Panc1 (cell line): Measurements from ENCODE around the gene TCF21. TPM values are rescaled to one million over a fixed set of nuclear protein-coding genes. Genes with fewer than 3 reads are reported as not detected.

ENCODE experiments used
- ATAC-seq: fragments of 200-7000 bp; cut with Tn5 transposase; 2 replicates; pipeline ENCODE4 v1.9.1; 2020; ENCODE audit warnings: mild to moderate bottlenecking, moderate library complexity
- BruUV-seq: library from RNA; stranded (reverse); fragments of 400-500 nt; replicated peaks from 2 replicates; lab custom pipeline; 2021; lab: Mats Ljungman, UMichigan
- CTCF ChIA-PET: fragments of 300-600 bp; sonication (Branson Sonifier 250); formaldehyde crosslinking; loops from one replicate; lab custom pipeline; 2022; ENCODE audit warnings: antibody characterized with exemption; lab: Charles Lee
- POLR2A ChIA-PET: fragments of 300-600 bp; sonication (Branson Sonifier 250); formaldehyde crosslinking; loops from one replicate; lab custom pipeline; 2022; ENCODE audit warnings: antibody characterized with exemption; lab: Charles Lee
- DNase-seq: peaks from one replicate; pipeline ENCODE4 v3.0.0-alpha.2; 2010; ENCODE audit warnings: low read depth, low spot score
- H3K27ac ChIP-seq: 2 replicates; pipeline ENCODE4 v1.5.1; 2011; ENCODE audit warnings: mild to moderate bottlenecking, low read length, inconsistent platforms
- H3K27me3 ChIP-seq: fragments of 200-500 bp; sonication (Bioruptor generic); 2 replicates; pipeline ENCODE4 v1.6.0; 2014; ENCODE audit warnings: low read length, inconsistent platforms; ENCODE audit not compliant: control insufficient read depth, insufficient read depth
- H3K36me3 ChIP-seq: fragments of 200-500 bp; sonication (Bioruptor generic); 2 replicates; pipeline ENCODE4 v1.5.1; 2014; ENCODE audit warnings: inconsistent platforms, mild to moderate bottlenecking, low read length, moderate library complexity; ENCODE audit not compliant: control insufficient read depth, insufficient read depth
- H3K4me1 ChIP-seq: 2 replicates; pipeline ENCODE4 v1.5.1; 2011; ENCODE audit warnings: inconsistent platforms, mild to moderate bottlenecking, low read length, moderate library complexity; ENCODE audit not compliant: control insufficient read depth, insufficient read depth
- H3K4me3 ChIP-seq, 2 experiments: 2 replicates each; pipeline ENCODE4 v1.5.1; 2011 to 2012; ENCODE audit warnings: low read depth in 2 of 2, low read length in 2 of 2, mild to moderate bottlenecking in 2 of 2, inconsistent platforms in 1 of 2, moderate library complexity in 1 of 2
- H3K9me3 ChIP-seq: fragments of 200-500 bp; sonication (Bioruptor generic); 2 replicates; pipeline ENCODE4 v1.5.1; 2014; ENCODE audit warnings: low read depth, mild to moderate bottlenecking, inconsistent platforms, low read length, moderate library complexity; ENCODE audit not compliant: control insufficient read depth, insufficient read depth
- CTCF ChIP-seq: fragments of 450-650 bp; IDR thresholded peaks from 2 replicates; pipeline ENCODE4 v1.5.1; 2017; ENCODE audit warnings: mild to moderate bottlenecking
- POLR2AphosphoS5 ChIP-seq: IDR thresholded peaks from 2 replicates; pipeline ENCODE4 v1.6.1; 2012; ENCODE audit warnings: mild to moderate bottlenecking, low read depth, low read length, moderate library complexity
- SIN3A ChIP-seq: IDR thresholded peaks from 2 replicates; pipeline ENCODE4 v1.6.1; 2012; ENCODE audit warnings: low read depth, mild to moderate bottlenecking, low read length, moderate library complexity, borderline replicate concordance; ENCODE audit not compliant: insufficient read depth
- TCF7L2 ChIP-seq: IDR thresholded peaks from 2 replicates; pipeline ENCODE4 v1.6.1; 2011; ENCODE audit warnings: mild to moderate bottlenecking, low read depth, low read length, inconsistent platforms
- in situ Hi-C: cut with HindIII; loops from 2 replicates; pipeline ENCODE4 v1.10.0; 2016; ENCODE audit warnings: low sequenced_read_pairs, low pct_unique_long_range_greater_than_20kb
- intact Hi-C: fragments of 100-400 bp; cut with micrococcal nuclease; formaldehyde crosslinking; loops from one replicate; pipeline ENCODE4 v1.10.0; 2022; ENCODE audit not compliant: unreplicated experiment
- total RNA-seq: library from RNA; stranded (reverse); gene quantifications from one replicate; pipeline ENCODE4 v1.2.1, GENCODE V29; 2021; ENCODE audit not compliant: unreplicated experiment
- TF ChIP-seq, protein P1 (sequence below), 2 experiments: IDR thresholded peaks; 2 replicates each; pipeline ENCODE4 v1.6.1; 2011 to 2012; ENCODE audit warnings: low read depth in 2 of 2, control low read depth in 1 of 2, low read length in 1 of 2, mild to moderate bottlenecking in 1 of 2, moderate library complexity in 1 of 2; ENCODE audit not compliant: insufficient read depth in 1 of 2

Gene TCF21
- total RNA-seq, 1 experiment from 2014 or later: not detected

DNA sequence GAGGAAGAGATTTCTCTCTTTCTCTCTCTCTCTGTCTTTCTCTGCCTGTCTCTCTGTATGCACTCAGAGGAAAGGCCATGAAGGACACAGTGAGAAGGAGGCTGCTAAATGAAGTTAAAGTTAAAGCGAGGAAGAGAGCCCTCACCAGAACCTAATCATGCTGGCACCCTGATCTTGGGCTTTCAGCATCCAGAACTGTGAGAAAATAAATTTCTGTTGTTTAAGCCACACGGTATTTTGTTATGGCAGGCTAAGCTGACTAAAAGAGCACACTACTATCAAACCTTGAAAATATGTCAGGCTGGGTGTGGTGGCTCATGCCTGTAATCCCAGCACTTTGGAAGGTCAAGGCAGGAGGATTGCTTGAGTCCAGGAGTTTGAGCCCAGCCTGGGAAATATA lies 8.0 kb upstream of the TCF21 start:
- no peak for DNase-seq
- peaks cover 10% of the 10 kb centered on the region for H3K27me3 ChIP-seq
- H3K27ac ChIP-seq: no peak overlapping the region
- no TSS peak for BruUV-seq
- H3K9me3 ChIP-seq: no peaks in the 10 kb centered on the region
- H3K4me3 ChIP-seq: no peak overlapping the region
- H3K4me1 ChIP-seq: no peaks in the 10 kb centered on the region
- in situ Hi-C loops (no loop called here), intact Hi-C loops (no loop called here)
- H3K36me3 ChIP-seq: no peaks in the 10 kb centered on the region
- ATAC-seq: no peak
- TF ChIP-seq CTCF (no peak), TCF7L2 (no peak), POLR2AphosphoS5 (no peak), SIN3A (no peak)
- TF ChIP-seq, protein P1, sequence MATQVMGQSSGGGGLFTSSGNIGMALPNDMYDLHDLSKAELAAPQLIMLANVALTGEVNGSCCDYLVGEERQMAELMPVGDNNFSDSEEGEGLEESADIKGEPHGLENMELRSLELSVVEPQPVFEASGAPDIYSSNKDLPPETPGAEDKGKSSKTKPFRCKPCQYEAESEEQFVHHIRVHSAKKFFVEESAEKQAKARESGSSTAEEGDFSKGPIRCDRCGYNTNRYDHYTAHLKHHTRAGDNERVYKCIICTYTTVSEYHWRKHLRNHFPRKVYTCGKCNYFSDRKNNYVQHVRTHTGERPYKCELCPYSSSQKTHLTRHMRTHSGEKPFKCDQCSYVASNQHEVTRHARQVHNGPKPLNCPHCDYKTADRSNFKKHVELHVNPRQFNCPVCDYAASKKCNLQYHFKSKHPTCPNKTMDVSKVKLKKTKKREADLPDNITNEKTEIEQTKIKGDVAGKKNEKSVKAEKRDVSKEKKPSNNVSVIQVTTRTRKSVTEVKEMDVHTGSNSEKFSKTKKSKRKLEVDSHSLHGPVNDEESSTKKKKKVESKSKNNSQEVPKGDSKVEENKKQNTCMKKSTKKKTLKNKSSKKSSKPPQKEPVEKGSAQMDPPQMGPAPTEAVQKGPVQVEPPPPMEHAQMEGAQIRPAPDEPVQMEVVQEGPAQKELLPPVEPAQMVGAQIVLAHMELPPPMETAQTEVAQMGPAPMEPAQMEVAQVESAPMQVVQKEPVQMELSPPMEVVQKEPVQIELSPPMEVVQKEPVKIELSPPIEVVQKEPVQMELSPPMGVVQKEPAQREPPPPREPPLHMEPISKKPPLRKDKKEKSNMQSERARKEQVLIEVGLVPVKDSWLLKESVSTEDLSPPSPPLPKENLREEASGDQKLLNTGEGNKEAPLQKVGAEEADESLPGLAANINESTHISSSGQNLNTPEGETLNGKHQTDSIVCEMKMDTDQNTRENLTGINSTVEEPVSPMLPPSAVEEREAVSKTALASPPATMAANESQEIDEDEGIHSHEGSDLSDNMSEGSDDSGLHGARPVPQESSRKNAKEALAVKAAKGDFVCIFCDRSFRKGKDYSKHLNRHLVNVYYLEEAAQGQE (IDR thresholded peaks at IDR 0.05; ENCODE audit: insufficient read depth in 1 of 2, low read depth in 2 of 2, low read length in 1 of 2): no peak
- CTCF ChIA-PET: no interaction called here
- POLR2A ChIA-PET: no interaction called here

- ChIA-PET POLR2A (no interaction called here), CTCF (no interaction called here)
- Histone ChIP-seq H3K36me3 (no peaks in the 10 kb centered on the region), H3K4me3 (no peak overlapping the region), H3K27ac (no peak overlapping the region), H3K9me3 (no peaks in the 10 kb centered on the region), H3K4me1 (no peaks in the 10 kb centered on the region), H3K27me3 (peaks cover 31% of the 10 kb centered on the region)
- no TSS peak for BruUV-seq
- TF ChIP-seq CTCF (no peak), SIN3A (no peak)
- TF ChIP-seq, protein P1 (IDR thresholded peaks at IDR 0.05; ENCODE audit: insufficient read depth in 1 of 2, low read depth in 2 of 2, low read length in 1 of 2): no peak
- no peak for ATAC-seq
- intact Hi-C loops: no loop called here
- DNase-seq: no peak
- in situ Hi-C loops: no loop called here
These were observed 2.7 kb upstream of the TCF21 start for GRCh38 chr6:133886104-133886775.
